GM08714 (cell line): ENCODE results near the gene KLK6.
"Not testable (repeated sequence)": the region's sequence is repeated elsewhere in the genome, so short reads cannot be mapped to it uniquely, and the experiment has no call there.

Experiments used
- H3K4me3 ChIP-seq: fragments of 200-500 bp; sonication (Bioruptor generic); 2 replicates; pipeline ENCODE4 v1.5.1; 2014; ENCODE audit warnings: mild to moderate bottlenecking, low read length, inconsistent platforms
- ZNF274 ChIP-seq: IDR thresholded peaks from 2 replicates; pipeline ENCODE4 v1.6.1; 2012; ENCODE audit warnings: mild to moderate bottlenecking, low read depth, low read length

The KLK6 gene

GRCh38 chr19:51002542-51003311 is 33.3 kb upstream of the KLK6 start:
- no peak for TF ChIP-seq ZNF274
- no peak overlapping the region for H3K4me3 ChIP-seq

GRCh38 chr19:51002089-51002532 is 32.7 kb upstream of the KLK6 start:
- H3K4me3 ChIP-seq, result no peak overlapping the region
- TF ChIP-seq ZNF274, result no peak

GRCh38 chr19:51001515-51001914 is 32.1 kb upstream of the KLK6 start, which contains the start of gene KLK8:
Gene KLK8, minus strand, starts transcription at chr19:51001604. Its CDS starts 437 bp downstream, at chr19:51001167.
- TF ChIP-seq ZNF274, result no peak
- no peak within 1 kb of the TSS for H3K4me3 ChIP-seq

DNA sequence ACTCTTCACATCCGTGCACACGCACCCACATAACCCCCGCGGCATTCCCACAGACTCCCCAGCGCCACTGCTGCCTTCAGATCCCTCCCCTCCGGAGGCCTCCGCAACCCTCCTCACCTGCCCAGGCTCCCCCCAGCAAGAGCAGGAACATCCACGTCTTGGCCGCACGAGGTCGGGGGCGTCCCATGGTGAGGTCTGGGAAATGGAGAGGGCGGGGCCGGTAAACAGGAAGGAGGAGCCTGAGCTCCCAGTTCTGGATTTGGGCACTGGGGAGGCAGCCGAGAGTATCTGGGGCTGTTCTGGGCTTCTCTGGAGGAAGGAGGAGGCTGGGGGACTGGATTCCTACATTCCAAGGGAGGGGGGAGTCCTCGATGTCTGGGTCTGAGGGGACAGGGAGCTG is 31.6 kb upstream of the KLK6 start:
- no peak overlapping the region for H3K4me3 ChIP-seq
- no peak for TF ChIP-seq ZNF274

DNA sequence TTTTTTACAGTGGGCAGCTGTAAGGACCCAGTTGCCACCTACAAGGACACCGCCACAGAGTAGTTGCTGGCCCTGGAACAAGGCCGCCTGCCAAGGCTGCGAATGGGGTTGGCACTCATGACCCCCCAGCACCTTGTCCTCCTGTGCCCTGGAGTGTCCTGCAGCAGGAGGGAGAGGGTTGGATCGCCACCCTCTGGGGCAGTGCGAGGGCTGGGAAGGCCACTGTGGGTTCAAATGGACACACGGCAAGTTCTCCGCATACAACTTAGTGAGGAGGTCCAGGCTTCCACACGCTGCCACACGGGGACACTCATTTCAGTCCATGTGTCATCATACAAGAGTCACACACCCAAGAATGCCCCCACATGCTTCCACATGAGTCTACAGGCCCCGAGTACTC is 31.0 kb upstream of the KLK6 start:
- TF ChIP-seq ZNF274, result no peak
- no peak overlapping the region for H3K4me3 ChIP-seq

DNA sequence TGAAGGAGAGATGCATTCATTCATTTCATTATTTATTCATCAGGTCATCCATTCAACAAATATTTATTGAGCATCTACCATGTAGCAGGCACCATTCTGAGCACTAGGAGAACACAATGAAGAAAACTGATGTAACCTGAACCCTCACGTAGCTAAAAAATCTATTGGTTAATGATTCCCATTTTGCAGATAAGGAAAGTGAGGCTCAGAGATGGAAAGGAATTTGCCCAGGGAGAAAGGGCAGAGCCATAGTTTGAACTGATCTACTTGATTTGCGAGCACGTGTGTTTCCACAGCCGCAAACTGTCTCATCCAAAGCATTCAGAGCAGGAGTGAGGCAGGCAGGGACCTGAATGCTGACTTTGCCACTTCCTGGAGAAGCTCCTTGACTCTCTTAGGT is 29.3 kb upstream of the KLK6 start:
- no peak overlapping the region for H3K4me3 ChIP-seq

DNA sequence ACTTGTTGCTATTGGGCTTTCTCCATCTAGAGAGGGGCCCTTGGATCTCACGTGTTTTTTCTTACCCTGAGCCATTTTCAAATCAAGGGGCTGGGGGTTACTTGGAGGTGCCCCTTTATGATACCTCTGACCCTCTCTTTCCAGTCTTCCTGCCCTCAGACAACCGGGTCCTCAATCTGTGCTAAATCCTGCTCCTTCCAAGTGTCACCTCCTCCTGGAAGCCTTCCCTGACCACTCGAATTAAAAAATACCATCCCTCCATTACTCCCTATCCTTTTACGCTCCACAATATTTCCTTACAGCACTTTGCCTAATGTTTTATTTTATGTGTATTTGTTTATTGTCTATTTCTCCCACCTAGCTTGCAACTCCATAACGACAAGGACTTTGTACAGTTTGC is 28.7 kb upstream of the KLK6 start:
- no peak for TF ChIP-seq ZNF274
- no peak overlapping the region for H3K4me3 ChIP-seq

More for the DNA sequence above, 29.3 kb upstream of the KLK6 start:
- TF ChIP-seq ZNF274, result no peak

DNA sequence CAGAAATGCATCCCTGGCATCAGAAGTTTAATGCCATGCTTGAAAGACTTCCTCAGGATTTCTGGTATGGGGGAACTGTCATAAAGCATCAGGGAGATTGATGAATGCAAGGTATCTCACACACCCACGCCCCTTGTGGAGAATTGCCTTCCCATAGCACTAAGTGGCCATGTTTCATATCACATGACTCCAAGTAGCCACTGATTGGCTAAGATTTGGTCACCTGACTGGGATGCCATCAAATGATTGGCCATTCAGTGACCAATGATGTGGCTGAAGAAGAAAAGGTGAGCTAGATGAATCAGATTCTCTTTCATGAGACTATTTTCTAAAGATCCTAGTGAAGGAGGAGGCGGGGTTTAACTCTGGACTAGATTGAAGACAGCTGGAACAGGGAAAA is 24.7 kb upstream of the KLK6 start:
- H3K4me3 ChIP-seq, result no peak overlapping the region
- TF ChIP-seq ZNF274, result no peak

- no peak overlapping the region for H3K4me3 ChIP-seq
- no peak for TF ChIP-seq ZNF274
Observed at GRCh38 chr19:50992666-50993035, 23.3 kb upstream of the KLK6 start.

- H3K4me3 ChIP-seq, result not testable (repeated sequence)
Observed at GRCh38 chr19:50984416-50984815, 15.0 kb upstream of the KLK6 start.

DNA sequence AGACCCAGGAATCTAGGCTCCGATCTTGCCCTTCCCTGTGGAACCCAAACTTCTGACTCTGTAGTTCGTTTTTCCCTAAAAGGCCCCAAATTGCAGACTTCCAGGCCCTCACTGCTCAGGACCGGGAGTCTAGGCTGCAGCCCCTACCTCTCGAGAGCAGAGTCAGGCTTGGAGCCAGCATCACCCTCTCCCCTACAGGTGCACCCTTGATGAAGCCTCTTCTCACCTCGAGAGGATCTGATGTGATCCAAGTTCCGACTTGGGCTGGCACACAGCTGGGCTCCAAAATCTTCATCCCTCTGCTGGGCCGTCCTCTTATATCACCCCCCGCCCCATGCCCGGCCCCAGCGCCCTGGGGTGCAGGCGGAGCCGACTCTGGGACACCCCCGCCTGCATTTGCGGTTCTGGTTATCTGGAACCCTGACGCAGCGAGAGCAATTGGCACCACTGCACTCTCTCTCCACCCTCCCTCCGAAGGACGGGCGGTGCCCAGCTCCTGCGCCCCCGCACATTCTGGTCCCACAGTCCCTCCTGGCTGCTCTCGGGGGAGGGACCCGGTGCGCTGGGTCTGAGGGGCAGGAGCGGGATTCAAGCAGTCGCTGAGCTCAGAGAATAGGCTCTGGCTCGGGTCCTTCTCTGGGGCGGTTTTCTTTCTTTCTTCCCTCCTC is 14.4 kb upstream of the KLK6 start, which contains the start of gene KLK7:
Gene KLK7, minus strand, starts transcription at position 293 of the 668 bp plus-strand sequence. CDS start 1,518 bp downstream, outside the sequence.
- no peak for TF ChIP-seq ZNF274
- H3K4me3 ChIP-seq, result no peak within 1 kb of the TSS

GRCh38 chr19:50982186-50982585 is 12.8 kb upstream of the KLK6 start:
- H3K4me3 ChIP-seq, result no peak overlapping the region
- TF ChIP-seq ZNF274, result no peak

GRCh38 chr19:50981587-50982146 is 12.3 kb upstream of the KLK6 start:
- TF ChIP-seq ZNF274, result no peak

DNA sequence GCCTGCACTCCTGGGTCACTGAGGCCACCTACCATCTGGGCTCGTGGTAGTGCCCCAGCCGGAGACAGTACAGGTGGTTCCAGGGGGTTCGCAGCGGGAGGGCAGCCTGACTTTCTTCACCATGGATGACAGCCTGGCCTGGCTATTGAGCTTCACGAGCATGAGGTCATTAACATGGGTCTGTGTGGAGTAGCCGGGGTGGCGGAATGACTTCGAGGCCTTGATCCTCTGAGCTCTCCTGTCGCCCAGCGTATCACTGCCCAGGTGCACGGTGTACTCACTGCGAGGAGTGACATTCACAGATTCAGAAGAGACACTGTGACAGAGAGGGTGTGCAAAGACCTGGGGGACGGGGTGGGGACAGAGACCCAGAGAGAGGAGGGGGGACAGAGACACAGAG is 10.8 kb upstream of the KLK6 start:
- TF ChIP-seq ZNF274, result no peak
- H3K4me3 ChIP-seq, result no peak overlapping the region

More at GRCh38 chr19:50981587-50982146, 12.3 kb upstream of the KLK6 start:
- no peak overlapping the region for H3K4me3 ChIP-seq

GRCh38 chr19:50979758-50980157 is 10.4 kb upstream of the KLK6 start:
- TF ChIP-seq ZNF274, result no peak
- no peak overlapping the region for H3K4me3 ChIP-seq

DNA sequence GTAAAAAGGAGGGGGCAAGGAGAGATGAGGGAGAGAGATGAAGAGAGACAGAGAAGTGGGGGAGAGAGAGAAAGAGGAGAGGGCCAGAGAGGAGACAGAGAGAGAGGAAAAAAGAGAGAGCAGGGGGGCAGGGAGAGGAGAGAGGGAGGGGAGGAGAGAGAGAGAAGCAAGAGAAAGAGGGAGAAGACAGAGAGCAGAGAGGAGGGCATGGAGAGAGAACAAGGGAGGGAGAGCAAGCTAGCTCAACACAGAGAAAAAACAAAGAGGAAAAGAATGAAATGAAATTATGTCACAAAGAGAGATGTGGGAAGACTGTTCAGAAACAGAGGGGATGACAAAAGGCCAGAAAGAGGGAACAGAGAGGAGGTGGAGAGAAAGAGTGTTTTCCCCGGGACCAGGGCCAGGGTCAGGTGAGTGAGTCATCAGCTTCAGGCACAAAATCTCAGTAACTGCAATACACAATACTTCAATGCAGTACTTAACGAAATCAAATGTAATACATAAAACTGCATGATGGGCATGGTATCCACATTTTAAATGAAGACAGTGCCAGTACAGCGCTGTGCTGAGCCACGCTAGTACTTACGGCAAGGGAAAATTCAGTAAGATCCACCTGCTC is 9.5 kb upstream of the KLK6 start:
- no peak for TF ChIP-seq ZNF274
- H3K4me3 ChIP-seq, result no peak overlapping the region
